Liver (tissue), 9 donors: ENCODE measurements around the gene KCNMA1. TPM values are rescaled to one million over a fixed set of nuclear protein-coding genes. Genes with fewer than 3 reads are reported as not detected.

Experiments
- DNase-seq: peaks from one replicate; pipeline ENCODE4 v3.0.0-alpha.2; 2017; ENCODE audit warnings: low spot score
- H3K27ac ChIP-seq, 2 donors: one replicate each; pipeline ENCODE4 v1.7.0; 2013; ENCODE audit warnings: inconsistent platforms in 2 of 2, low read length in 2 of 2, control low read depth in 1 of 2, low read depth in 1 of 2, mild to moderate bottlenecking in 1 of 2
- H3K27me3 ChIP-seq, 4 donors: one replicate each; pipeline versions ENCODE4 v1.6.1 to v1.7.0; 2013; ENCODE audit warnings: low read length in 3 of 4, inconsistent platforms in 1 of 4, mild to moderate bottlenecking in 1 of 4, moderate library complexity in 1 of 4; ENCODE audit not compliant: control insufficient read depth in 4 of 4, insufficient read depth in 4 of 4
- H3K36me3 ChIP-seq, 4 donors: one replicate each; pipeline versions ENCODE4 v1.6.1 to v1.7.0; 2013; ENCODE audit warnings: low read length in 3 of 4, mild to moderate bottlenecking in 3 of 4, low read depth in 1 of 4, moderate library complexity in 1 of 4; ENCODE audit not compliant: control insufficient read depth in 4 of 4, insufficient read depth in 3 of 4
- H3K4me1 ChIP-seq, 4 donors: one replicate each; pipeline versions ENCODE4 v1.6.1 to v1.7.0; 2013; ENCODE audit warnings: low read length in 3 of 4, mild to moderate bottlenecking in 3 of 4, moderate library complexity in 1 of 4; ENCODE audit not compliant: control insufficient read depth in 4 of 4, insufficient read depth in 4 of 4
- H3K4me3 ChIP-seq, 3 donors: one replicate each; pipeline versions ENCODE4 v1.6.1 to v1.7.0; 2013; ENCODE audit warnings: low read length in 3 of 3, control low read depth in 1 of 3, low read depth in 1 of 3, mild to moderate bottlenecking in 1 of 3
- H3K9ac ChIP-seq, 2 donors: one replicate each; pipeline ENCODE4 v1.7.0; 2013; ENCODE audit warnings: low read length in 2 of 2, mild to moderate bottlenecking in 2 of 2, moderate library complexity in 2 of 2, control low read depth in 1 of 2, low read depth in 1 of 2
- H3K9me3 ChIP-seq, 4 donors: one replicate each; pipeline versions ENCODE4 v1.6.1 to v1.7.0; 2013; ENCODE audit warnings: low read length in 3 of 4; ENCODE audit not compliant: control insufficient read depth in 4 of 4
- EGR1 ChIP-seq, 2 donors: IDR thresholded peaks; 2 replicates each; pipeline ENCODE4 v1.6.1; 2016 to 2018; ENCODE audit warnings: antibody characterized with exemption in 2 of 2, low read depth in 2 of 2
- FOXA1 ChIP-seq: IDR thresholded peaks from 2 replicates; pipeline ENCODE4 v1.6.1; 2016; ENCODE audit warnings: antibody characterized with exemption
- GABPA ChIP-seq, 2 donors: IDR thresholded peaks in 1 of 2; conservative IDR thresholded peaks in 1 of 2; 2 replicates each; pipeline ENCODE4 v1.6.1; 2016; ENCODE audit warnings: antibody characterized with exemption in 2 of 2, mild to moderate bottlenecking in 1 of 2, moderate library complexity in 1 of 2
- HNF4A ChIP-seq, 2 donors: conservative IDR thresholded peaks; 2 replicates each; pipeline ENCODE4 v1.6.1; 2016; ENCODE audit warnings: antibody characterized with exemption in 2 of 2, mild to moderate bottlenecking in 2 of 2
- HNF4G ChIP-seq: IDR thresholded peaks from 2 replicates; pipeline ENCODE4 v1.6.1; 2016; ENCODE audit warnings: antibody characterized with exemption
- JUND ChIP-seq, 2 donors: IDR thresholded peaks; 2 replicates each; pipeline ENCODE4 v1.6.1; 2016; ENCODE audit warnings: antibody characterized with exemption in 2 of 2
- NR2F2 ChIP-seq: IDR thresholded peaks from 2 replicates; pipeline ENCODE4 v1.6.1; 2016; ENCODE audit warnings: antibody characterized with exemption
- RAD21 ChIP-seq, 2 donors: IDR thresholded peaks; 2 replicates each; pipeline ENCODE4 v1.6.1; 2016; ENCODE audit warnings: antibody characterized with exemption in 2 of 2, mild to moderate bottlenecking in 2 of 2
- RXRA ChIP-seq, 2 donors: IDR thresholded peaks; 2 replicates each; pipeline ENCODE4 v1.6.1; 2017 to 2018; ENCODE audit warnings: antibody characterized with exemption in 2 of 2, mild to moderate bottlenecking in 1 of 2
- SP1 ChIP-seq: IDR thresholded peaks from 2 replicates; pipeline ENCODE4 v1.6.1; 2018; ENCODE audit warnings: antibody characterized with exemption, mild to moderate bottlenecking
- TAF1 ChIP-seq: conservative IDR thresholded peaks from 2 replicates; pipeline ENCODE4 v1.6.1; 2016; ENCODE audit warnings: antibody characterized with exemption, mild to moderate bottlenecking
- YY1 ChIP-seq: IDR thresholded peaks from 2 replicates; pipeline ENCODE4 v1.6.1; 2016; ENCODE audit warnings: antibody characterized with exemption, mild to moderate bottlenecking
- WGBS: extraction: QIAGEN DNeasy Blood & Tissue Kit; methylation state at CpG from one replicate; pipeline ENCODE4 v1.1.7; 2013; 5-methylcytosine and 5-hydroxymethylcytosine counted together
- polyA plus RNA-seq, 2 donors: library from polyadenylated mRNA; stranded (reverse) in 1 of 2; unstranded in 1 of 2; fragments of 200-250 nt in 1 of 2; fragments of >200 nt in 1 of 2; fragmentation: Nextera tagmentation in 1 of 2; extraction: Ambion mirVana in 1 of 2; gene quantifications; one replicate each; pipeline versions ENCODE4 v1.2.1 to v1.2.3, GENCODE V29; 2013 to 2015
- total RNA-seq, 2 donors: library from RNA; depleted of rRNA; stranded (reverse); fragments of >200 nt; gene quantifications; one replicate each; pipeline ENCODE4 v1.2.3, GENCODE V29; 2014
- TF ChIP-seq, protein P1 (sequence below): IDR thresholded peaks from 2 replicates; pipeline ENCODE4 v1.6.1; 2016; ENCODE audit warnings: antibody characterized with exemption, mild to moderate bottlenecking
- TF ChIP-seq, protein P2 (sequence below): IDR thresholded peaks from 2 replicates; pipeline ENCODE4 v1.6.1; 2016; ENCODE audit warnings: antibody characterized with exemption
- TF ChIP-seq, protein P3 (sequence below): IDR thresholded peaks from 2 replicates; pipeline ENCODE4 v1.6.1; 2016; ENCODE audit warnings: antibody characterized with exemption
- TF ChIP-seq, protein P4 (sequence below): fragments of 150-350 bp; IDR thresholded peaks from 2 replicates; pipeline ENCODE4 v1.5.1; 2017; ENCODE audit warnings: improper control_type of control experiment, low read depth, low read length; ENCODE audit not compliant: missing input control
- TF ChIP-seq, protein P5 (sequence below): IDR thresholded peaks from 2 replicates; pipeline ENCODE4 v1.6.1; 2016; ENCODE audit warnings: antibody characterized with exemption
- donor health status: healthy.
- donor health status: healthy.
- donor health status: healthy.
- donor health status: healthy.
- donor health status: healthy.

KCNMA1 gene
- total and polyA plus RNA-seq, 4 donors: 2.5 to 9.7 (median 4.7) TPM

DNA sequence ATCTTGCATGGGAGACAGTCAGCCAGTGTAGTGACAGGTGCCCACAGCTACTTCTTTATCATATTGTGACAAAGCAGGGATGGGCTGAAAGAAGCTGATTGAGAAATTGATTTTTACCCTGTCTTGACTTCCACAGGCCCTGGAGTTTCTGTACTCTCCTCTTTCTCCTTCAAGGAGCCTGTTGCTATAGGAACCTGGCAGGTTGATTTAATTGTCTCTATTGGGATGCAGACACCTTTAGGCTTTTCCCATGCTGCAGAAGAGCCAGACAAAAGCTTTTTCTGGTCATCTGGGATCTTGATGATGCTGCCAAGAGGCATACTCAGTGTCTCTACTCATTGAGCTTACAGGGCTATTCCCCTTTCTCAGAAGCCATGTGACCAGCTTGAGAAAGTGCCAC is 754.8 kb downstream of the KCNMA1 start:
- Histone ChIP-seq H3K27me3 (no peaks in the 10 kb centered on the region), H3K4me1 (no peaks in the 10 kb centered on the region), H3K9me3 (no peaks in the 10 kb centered on the region), H3K4me3 (no peak overlapping the region), H3K36me3 (peaks cover 0 to 6% (median 0%) of the 10 kb centered on the region in 4 donors), H3K27ac (no peak overlapping the region), H3K9ac (no peak overlapping the region)
- TF ChIP-seq EGR1 (IDR thresholded peaks at IDR 0.05; ENCODE audit: low read depth in 2 of 2) (no peak), HNF4A (conservative IDR thresholded peaks at IDR 0.05) (no peak), SP1 (no peak), JUND (IDR thresholded peaks at IDR 0.05) (no peak), HNF4G (no peak), NR2F2 (no peak), TAF1 (no peak), RAD21 (IDR thresholded peaks at IDR 0.05) (no peak), RXRA (IDR thresholded peaks at IDR 0.05) (no peak), GABPA (IDR thresholded peaks at IDR 0.05 in 1 of 2, conservative IDR thresholded peaks at IDR 0.05 in 1 of 2) (no peak)
- TF ChIP-seq, protein P1, sequence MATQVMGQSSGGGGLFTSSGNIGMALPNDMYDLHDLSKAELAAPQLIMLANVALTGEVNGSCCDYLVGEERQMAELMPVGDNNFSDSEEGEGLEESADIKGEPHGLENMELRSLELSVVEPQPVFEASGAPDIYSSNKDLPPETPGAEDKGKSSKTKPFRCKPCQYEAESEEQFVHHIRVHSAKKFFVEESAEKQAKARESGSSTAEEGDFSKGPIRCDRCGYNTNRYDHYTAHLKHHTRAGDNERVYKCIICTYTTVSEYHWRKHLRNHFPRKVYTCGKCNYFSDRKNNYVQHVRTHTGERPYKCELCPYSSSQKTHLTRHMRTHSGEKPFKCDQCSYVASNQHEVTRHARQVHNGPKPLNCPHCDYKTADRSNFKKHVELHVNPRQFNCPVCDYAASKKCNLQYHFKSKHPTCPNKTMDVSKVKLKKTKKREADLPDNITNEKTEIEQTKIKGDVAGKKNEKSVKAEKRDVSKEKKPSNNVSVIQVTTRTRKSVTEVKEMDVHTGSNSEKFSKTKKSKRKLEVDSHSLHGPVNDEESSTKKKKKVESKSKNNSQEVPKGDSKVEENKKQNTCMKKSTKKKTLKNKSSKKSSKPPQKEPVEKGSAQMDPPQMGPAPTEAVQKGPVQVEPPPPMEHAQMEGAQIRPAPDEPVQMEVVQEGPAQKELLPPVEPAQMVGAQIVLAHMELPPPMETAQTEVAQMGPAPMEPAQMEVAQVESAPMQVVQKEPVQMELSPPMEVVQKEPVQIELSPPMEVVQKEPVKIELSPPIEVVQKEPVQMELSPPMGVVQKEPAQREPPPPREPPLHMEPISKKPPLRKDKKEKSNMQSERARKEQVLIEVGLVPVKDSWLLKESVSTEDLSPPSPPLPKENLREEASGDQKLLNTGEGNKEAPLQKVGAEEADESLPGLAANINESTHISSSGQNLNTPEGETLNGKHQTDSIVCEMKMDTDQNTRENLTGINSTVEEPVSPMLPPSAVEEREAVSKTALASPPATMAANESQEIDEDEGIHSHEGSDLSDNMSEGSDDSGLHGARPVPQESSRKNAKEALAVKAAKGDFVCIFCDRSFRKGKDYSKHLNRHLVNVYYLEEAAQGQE: no peak
- TF ChIP-seq, protein P2, sequence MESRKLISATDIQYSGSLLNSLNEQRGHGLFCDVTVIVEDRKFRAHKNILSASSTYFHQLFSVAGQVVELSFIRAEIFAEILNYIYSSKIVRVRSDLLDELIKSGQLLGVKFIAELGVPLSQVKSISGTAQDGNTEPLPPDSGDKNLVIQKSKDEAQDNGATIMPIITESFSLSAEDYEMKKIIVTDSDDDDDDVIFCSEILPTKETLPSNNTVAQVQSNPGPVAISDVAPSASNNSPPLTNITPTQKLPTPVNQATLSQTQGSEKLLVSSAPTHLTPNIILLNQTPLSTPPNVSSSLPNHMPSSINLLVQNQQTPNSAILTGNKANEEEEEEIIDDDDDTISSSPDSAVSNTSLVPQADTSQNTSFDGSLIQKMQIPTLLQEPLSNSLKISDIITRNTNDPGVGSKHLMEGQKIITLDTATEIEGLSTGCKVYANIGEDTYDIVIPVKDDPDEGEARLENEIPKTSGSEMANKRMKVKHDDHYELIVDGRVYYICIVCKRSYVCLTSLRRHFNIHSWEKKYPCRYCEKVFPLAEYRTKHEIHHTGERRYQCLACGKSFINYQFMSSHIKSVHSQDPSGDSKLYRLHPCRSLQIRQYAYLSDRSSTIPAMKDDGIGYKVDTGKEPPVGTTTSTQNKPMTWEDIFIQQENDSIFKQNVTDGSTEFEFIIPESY: no peak
- TF ChIP-seq, protein P3, sequence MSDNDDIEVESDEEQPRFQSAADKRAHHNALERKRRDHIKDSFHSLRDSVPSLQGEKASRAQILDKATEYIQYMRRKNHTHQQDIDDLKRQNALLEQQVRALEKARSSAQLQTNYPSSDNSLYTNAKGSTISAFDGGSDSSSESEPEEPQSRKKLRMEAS: no peak
- TF ChIP-seq, protein P4, sequence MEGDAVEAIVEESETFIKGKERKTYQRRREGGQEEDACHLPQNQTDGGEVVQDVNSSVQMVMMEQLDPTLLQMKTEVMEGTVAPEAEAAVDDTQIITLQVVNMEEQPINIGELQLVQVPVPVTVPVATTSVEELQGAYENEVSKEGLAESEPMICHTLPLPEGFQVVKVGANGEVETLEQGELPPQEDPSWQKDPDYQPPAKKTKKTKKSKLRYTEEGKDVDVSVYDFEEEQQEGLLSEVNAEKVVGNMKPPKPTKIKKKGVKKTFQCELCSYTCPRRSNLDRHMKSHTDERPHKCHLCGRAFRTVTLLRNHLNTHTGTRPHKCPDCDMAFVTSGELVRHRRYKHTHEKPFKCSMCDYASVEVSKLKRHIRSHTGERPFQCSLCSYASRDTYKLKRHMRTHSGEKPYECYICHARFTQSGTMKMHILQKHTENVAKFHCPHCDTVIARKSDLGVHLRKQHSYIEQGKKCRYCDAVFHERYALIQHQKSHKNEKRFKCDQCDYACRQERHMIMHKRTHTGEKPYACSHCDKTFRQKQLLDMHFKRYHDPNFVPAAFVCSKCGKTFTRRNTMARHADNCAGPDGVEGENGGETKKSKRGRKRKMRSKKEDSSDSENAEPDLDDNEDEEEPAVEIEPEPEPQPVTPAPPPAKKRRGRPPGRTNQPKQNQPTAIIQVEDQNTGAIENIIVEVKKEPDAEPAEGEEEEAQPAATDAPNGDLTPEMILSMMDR: no peak
- TF ChIP-seq, protein P5, sequence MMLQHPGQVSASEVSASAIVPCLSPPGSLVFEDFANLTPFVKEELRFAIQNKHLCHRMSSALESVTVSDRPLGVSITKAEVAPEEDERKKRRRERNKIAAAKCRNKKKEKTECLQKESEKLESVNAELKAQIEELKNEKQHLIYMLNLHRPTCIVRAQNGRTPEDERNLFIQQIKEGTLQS: no peak
- DNase-seq: no peak

DNA sequence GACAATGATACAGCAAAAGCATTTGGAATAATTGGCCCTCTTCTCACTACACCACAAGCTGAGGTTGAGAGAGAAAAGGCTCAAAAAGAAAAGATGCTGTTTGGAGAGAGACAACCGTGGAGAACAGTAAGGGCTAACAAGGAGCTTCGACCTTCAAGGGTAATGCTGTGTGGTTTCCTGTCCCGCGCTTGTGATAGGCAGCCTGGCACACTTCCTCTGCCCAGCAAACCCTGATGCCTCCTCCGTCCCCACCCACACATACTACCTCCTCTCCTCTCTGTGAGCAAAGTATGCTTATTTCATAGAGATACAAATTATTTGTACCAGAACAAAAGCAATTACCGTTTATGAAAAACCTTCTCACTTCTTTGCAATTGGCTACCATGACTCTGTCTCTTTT is 755.4 kb downstream of the KCNMA1 start:
- no peak overlapping the region for H3K4me3 ChIP-seq
- H3K4me1 ChIP-seq: no peaks in the 10 kb centered on the region
- TF ChIP-seq RXRA (IDR thresholded peaks at IDR 0.05): no peak
- TF ChIP-seq, protein P1: no peak
- TF ChIP-seq HNF4G: no peak
- TF ChIP-seq, protein P4: no peak
- TF ChIP-seq SP1: no peak
- no peak for TF ChIP-seq RAD21 (IDR thresholded peaks at IDR 0.05)
- no peak for TF ChIP-seq NR2F2
- no peak for TF ChIP-seq FOXA1
- no peak for TF ChIP-seq YY1
- no peak for TF ChIP-seq GABPA (IDR thresholded peaks at IDR 0.05 in 1 of 2, conservative IDR thresholded peaks at IDR 0.05 in 1 of 2)
- 61% methylated on average over 6 of the region's 6 CpGs for WGBS
- no peak overlapping the region for H3K27ac ChIP-seq
- DNase-seq: no peak
- no peaks in the 10 kb centered on the region for H3K27me3 ChIP-seq
- no peak overlapping the region for H3K9ac ChIP-seq
- peaks cover 0 to 3% (median 0%) of the 10 kb centered on the region in 4 donors for H3K36me3 ChIP-seq
- no peaks in the 10 kb centered on the region for H3K9me3 ChIP-seq
